Heart right ventricle (tissue), 16 donors: ENCODE results near the gene LIN52. TPM values are rescaled to one million over a fixed set of nuclear protein-coding genes. Genes with fewer than 3 reads are reported as not detected.
A peak's percentile ranks its signal among the peaks of the same experiment; 100 is the strongest.

Experiments
- ATAC-seq, 8 donors: fragments of 200-7000 bp; cut with Tn5 transposase; one replicate each; pipeline ENCODE4 v1.9.1; 2020; ENCODE audit warnings: mild to moderate bottlenecking in 8 of 8, moderate library complexity in 8 of 8, moderate number of reproducible peaks in 1 of 8
- DNase-seq, 2 donors: peaks; one replicate each; pipeline ENCODE4 v3.0.0-alpha.2; 2020
- H3K27ac ChIP-seq, 10 donors: fragments of 200-600 bp; sonication (generic) in 2 of 10; one replicate each; pipeline versions ENCODE4 v1.5.0 to v1.8.0; 2020 to 2022; ENCODE audit warnings: mild to moderate bottlenecking in 3 of 10
- H3K27me3 ChIP-seq, 7 donors: fragments of 200-600 bp; one replicate each; pipeline ENCODE4 v1.8.0; 2021 to 2022; ENCODE audit warnings: mild to moderate bottlenecking in 2 of 7
- H3K36me3 ChIP-seq, 9 donors: fragments of 200-600 bp; sonication (generic) in 1 of 9; one replicate each; pipeline versions ENCODE4 v1.5.0 to v1.8.0; 2020 to 2022; ENCODE audit warnings: mild to moderate bottlenecking in 2 of 9
- H3K4me1 ChIP-seq, 9 donors: fragments of 200-600 bp; sonication (generic) in 1 of 9; one replicate each; pipeline versions ENCODE4 v1.5.0 to v1.8.0; 2020 to 2022; ENCODE audit warnings: mild to moderate bottlenecking in 4 of 9
- H3K4me3 ChIP-seq, 10 donors: fragments of 200-600 bp; sonication (generic) in 2 of 10; one replicate each; pipeline versions ENCODE4 v1.5.0 to v1.8.0; 2020 to 2022; ENCODE audit warnings: mild to moderate bottlenecking in 7 of 10, moderate library complexity in 2 of 10
- H3K9me3 ChIP-seq, 11 donors: fragments of 200-600 bp in 10 of 11; sonication (generic) in 2 of 11; one replicate each; pipeline versions ENCODE4 v1.5.0 to v1.8.0; 2013 to 2022; ENCODE audit warnings: mild to moderate bottlenecking in 2 of 11, control low read depth in 1 of 11, moderate library complexity in 1 of 11
- WGBS, 2 donors: extraction: QIAGEN DNeasy Blood & Tissue Kit; methylation state at CpG; one replicate each; pipeline ENCODE4 v1.1.7; 2013; ENCODE audit warnings: inconsistent platforms in 1 of 2; 5-methylcytosine and 5-hydroxymethylcytosine counted together
- intact Hi-C, 10 donors: fragments of 100-400 bp; cut with DNase I; formaldehyde crosslinking; loops; one replicate each; pipeline versions ENCODE4 v1.11.1 to v1.14.2; 2022
- polyA plus RNA-seq, 2 donors: library from polyadenylated mRNA; stranded (reverse); fragments of 200-250 nt; gene quantifications; one replicate each; pipeline ENCODE4 v1.2.3, GENCODE V29; 2013
- total RNA-seq, 10 donors: library from RNA; stranded (reverse); fragmentation: NEBNext Ultra II Directional in 3 of 10; extraction: Animal tissue kit (Norgen Biotek cat#: 25700) in 3 of 10; gene quantifications; one replicate each; pipeline versions ENCODE4 v1.2.1 to v1.2.4, GENCODE V29; 2021 to 2023
- TF ChIP-seq, protein P1 (sequence below), 9 donors: fragments of 200-600 bp; sonication (generic) in 2 of 9; IDR thresholded peaks; one replicate each; pipeline versions ENCODE4 v1.5.0 to v1.8.0; 2021 to 2022; ENCODE audit warnings: antibody characterized with exemption in 9 of 9, mild to moderate bottlenecking in 5 of 9, moderate library complexity in 1 of 9
- donor health status: Arrhythmogenic right ventricular cardiomyopathy.
- donor health status: ischemic (EF 13 %, LVEDD 7.1; RV severe dilation, severe dysfunction).
- donor health status: healthy with polysubstance abuse.
- donor health status: DM: no; HTN: yes; CAD: no.
- donor health status: DM: no; HTN: no; CAD: no.
- donor health status: ischemic (EF 25% LVEDD 6.9; RV normal size, moderate dysfunction).
- donor health status: ischemic (EF 25% LVEDD 5.7; RV mildly dilated, moderate dysfunction).
- donor health status: healthy.
- donor health status: DM: yes; HTN: yes; CAD: no.
- donor health status: Ischemic cardiomyopathy.
- donor health status: ischemic (EF 35%, LVEDD 5.7; RV mildly dilated, moderate dysfunction).
- donor health status: nonischemic (EF 11% LVEDD 7.7; RV severe dilation, severe dysfunction).
- donor health status: DM: yes; HTN: yes; CAD: no.
- donor health status: PGD.
- donor health status: ischemic (EF 29% LVEDD 5.4; RV normal size, mild dysfunction).
- donor health status: nonischemic (EF 23%, LVEDD 6.1; RV moderate dilation, normal function).

Gene LIN52
- total and polyA plus RNA-seq, 12 donors: 4.7 to 13.6 (median 8.3) TPM

DNA sequence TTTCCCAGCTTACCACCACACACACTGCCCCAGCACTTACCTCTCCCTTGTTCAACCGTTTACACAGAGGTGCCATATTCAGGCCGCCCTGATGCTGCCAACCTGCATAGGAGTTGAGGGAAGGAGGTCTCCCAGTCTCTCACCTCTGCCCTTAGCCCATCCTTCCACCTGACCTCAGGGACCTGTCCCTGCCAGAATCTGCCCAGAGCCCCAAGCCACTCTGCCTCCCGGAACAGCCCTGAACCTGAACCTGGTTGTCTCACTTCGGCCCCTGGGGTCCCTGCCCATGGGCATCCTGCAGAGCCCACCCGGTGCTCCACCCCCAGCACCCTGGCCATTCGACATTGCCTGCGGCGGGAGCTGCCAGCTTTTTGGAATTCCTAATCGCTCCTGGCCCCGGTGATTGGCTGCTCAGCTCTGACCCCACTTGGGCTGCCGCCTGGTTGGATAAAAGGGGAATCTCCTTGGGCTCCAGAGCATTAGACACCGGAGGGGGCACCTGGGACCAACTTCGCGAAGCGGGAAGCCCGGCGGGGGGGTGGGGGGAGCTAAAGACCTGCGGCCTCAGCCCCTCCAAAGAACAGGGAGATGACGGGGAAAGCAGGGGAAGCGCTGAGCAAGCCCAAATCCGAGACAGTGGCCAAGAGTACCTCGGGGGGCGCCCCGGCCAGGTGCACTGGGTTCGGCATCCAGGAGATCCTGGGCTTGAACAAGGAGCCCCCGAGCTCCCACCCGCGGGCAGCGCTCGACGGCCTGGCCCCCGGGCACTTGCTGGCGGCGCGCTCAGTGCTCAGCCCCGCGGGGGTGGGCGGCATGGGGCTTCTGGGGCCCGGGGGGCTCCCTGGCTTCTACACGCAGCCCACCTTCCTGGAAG, 154.5 kb downstream of the LIN52 start, which contains the start of gene VSX2:
Gene VSX2, plus strand, starts transcription at position 476 of the 874 bp plus-strand sequence. Its CDS starts 113 bp downstream, at position 589.
- intact Hi-C loops: no loop called here
- Histone ChIP-seq H3K27me3 (peaks cover 43 to 85% (median 79%) of the 10 kb centered on the region in 7 donors), H3K9me3 (no peaks in the 10 kb centered on the region), H3K4me1 (peaks cover 11 to 32% (median 24%) of the 10 kb centered on the region in 9 donors), H3K36me3 (no peaks in the 10 kb centered on the region), H3K4me3 (peak within 1 kb of the TSS; percentile 14 to 45 (median 27)), H3K27ac (no peak within 1 kb of the TSS)
- ATAC-seq (peak in 1 of 8 donors; percentile 16), DNase-seq (no peak)
- TF ChIP-seq, protein P1, sequence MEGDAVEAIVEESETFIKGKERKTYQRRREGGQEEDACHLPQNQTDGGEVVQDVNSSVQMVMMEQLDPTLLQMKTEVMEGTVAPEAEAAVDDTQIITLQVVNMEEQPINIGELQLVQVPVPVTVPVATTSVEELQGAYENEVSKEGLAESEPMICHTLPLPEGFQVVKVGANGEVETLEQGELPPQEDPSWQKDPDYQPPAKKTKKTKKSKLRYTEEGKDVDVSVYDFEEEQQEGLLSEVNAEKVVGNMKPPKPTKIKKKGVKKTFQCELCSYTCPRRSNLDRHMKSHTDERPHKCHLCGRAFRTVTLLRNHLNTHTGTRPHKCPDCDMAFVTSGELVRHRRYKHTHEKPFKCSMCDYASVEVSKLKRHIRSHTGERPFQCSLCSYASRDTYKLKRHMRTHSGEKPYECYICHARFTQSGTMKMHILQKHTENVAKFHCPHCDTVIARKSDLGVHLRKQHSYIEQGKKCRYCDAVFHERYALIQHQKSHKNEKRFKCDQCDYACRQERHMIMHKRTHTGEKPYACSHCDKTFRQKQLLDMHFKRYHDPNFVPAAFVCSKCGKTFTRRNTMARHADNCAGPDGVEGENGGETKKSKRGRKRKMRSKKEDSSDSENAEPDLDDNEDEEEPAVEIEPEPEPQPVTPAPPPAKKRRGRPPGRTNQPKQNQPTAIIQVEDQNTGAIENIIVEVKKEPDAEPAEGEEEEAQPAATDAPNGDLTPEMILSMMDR (IDR thresholded peaks at IDR 0.05): no peak
- 5 to 9% methylated on average over 40 of the region's 40 CpGs for WGBS, 2 donors

DNA sequence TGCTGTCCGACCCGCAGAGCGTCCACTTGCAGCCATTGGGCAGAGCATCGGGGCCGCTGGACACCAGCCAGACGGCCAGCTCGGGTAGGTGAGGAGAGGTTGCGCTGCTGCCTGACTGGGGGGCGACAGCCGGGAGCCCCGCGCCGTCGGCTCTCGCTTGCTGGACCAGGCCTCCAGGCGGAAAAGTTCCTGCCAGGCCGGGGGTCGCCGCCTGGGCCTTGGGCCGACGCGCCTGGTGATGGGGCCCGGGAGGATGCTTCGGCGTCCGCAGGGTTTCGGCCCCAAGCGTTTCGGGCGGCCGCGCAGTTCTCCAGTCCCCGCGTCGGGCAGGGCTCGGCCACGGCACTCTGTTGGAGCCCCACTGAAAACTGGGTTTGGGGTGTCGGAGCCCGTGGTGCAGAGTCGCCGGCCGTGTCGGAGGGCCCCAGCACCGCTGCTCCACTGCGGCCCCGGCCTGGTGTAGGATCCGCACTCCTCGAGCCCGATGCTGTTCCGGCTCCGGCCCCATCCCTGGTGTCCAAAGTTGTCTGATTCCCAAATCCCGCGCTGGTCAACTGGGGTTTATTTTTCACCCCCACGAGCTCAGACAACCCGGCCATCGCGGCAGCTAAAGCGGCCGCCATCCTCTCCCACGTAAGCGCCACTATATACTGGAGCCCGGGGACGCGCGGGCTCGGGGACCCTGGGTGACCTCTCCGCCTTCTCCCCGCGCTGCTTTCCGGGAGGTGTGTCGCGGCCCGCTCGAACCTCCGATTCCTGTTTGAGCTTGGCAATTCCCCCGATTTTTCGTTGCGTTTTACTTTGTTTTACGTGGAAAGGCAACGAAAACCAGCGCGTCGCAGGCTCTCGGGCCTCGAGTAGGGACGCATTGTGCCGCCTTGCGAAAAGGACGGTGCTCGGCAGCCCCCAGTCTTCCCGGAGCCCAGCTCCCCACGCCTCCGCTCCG, 155.4 kb downstream of the LIN52 start:
- Histone ChIP-seq H3K4me3 (peak overlapping the region; percentile 17 to 45 (median 27)), H3K27ac (no peak overlapping the region), H3K9me3 (no peaks in the 10 kb centered on the region), H3K36me3 (no peaks in the 10 kb centered on the region), H3K4me1 (peaks cover 11 to 32% (median 24%) of the 10 kb centered on the region in 9 donors), H3K27me3 (peaks cover 43 to 89% (median 86%) of the 10 kb centered on the region in 7 donors)
- no peak for DNase-seq
- TF ChIP-seq, protein P1 (IDR thresholded peaks at IDR 0.05): no peak
- 2 to 3% methylated on average over 90 to 94 of the region's 94 CpGs for WGBS, 2 donors
- intact Hi-C loops: no loop called here
- peak in 3 of 8 donors; percentile 30 to 35 (median 32) for ATAC-seq

DNA sequence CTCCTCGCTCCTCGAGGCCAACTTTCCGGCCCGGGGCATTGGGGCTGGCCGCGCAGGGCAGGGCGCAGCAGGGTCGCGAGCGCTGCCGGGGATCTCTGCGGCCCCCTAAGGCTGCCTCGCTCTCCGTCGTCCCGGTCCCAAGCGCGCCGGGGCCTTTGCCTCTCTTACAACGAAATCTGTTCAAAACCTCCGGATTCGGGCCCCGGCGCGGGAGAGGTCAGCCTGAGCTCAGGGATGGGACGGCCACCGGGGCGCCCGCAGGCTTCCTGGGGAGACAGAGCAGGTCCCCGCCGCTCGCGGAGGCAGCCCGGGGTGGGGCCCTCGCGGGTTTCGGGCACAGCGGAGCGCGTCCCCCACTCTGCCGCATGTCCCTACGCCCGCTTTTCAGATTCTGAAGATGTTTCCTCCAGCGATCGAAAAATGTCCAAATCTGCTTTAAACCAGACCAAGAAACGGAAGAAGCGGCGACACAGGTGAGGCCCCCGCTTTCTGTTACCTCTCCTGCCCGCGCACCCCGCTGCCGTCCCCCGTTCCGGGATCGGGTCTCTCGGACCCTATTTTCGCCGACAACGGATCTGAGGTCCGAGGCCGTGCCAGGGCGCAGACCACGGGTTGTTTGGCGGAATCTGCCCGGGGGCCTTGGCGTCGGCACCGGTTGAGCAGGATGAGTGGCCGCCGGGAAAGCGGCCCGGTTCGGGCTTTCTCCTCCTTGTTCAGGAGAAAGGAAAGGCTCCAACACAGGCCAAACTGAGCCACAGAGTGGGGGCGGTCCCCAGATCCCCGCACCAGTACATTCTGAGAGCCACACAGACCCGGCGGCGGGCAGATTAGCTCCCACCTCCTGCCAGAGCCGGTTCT, 156.3 kb downstream of the LIN52 start:
- Histone ChIP-seq H3K4me1 (peaks cover 11 to 32% (median 24%) of the 10 kb centered on the region in 9 donors), H3K36me3 (no peaks in the 10 kb centered on the region), H3K4me3 (peak overlapping the region; percentile 17 to 45 (median 27)), H3K27ac (no peak overlapping the region), H3K9me3 (no peaks in the 10 kb centered on the region), H3K27me3 (peaks cover 43 to 98% (median 93%) of the 10 kb centered on the region in 7 donors)
- ATAC-seq: peak in 5 of 8 donors; percentile 9 to 46 (median 40)
- TF ChIP-seq, protein P1 (IDR thresholded peaks at IDR 0.05): no peak
- WGBS, 2 donors: 1 to 2% methylated on average over 79 to 80 of the region's 80 CpGs
- intact Hi-C loops: no loop called here
- no peak for DNase-seq
